Measurements from ENCODE around the gene SNAPC5. TPM values are rescaled to one million over a fixed set of nuclear protein-coding genes. Genes with fewer than 3 reads are reported as not detected.

The SNAPC5 gene
- total and polyA plus RNA-seq, 2 experiments from 2014 or later, result 21.2 to 43.2 TPM

GRCh38 chr15:66459818-66460615, 37.5 kb downstream of the SNAPC5 start:
- Histone ChIP-seq H3K27me3 (ENCODE audit: insufficient read depth) (no peaks in the 10 kb centered on the region), H3K9me2 (ENCODE audit: insufficient read depth) (no peaks in the 10 kb centered on the region), H4K20me1 (replicated peaks; ENCODE audit: insufficient read depth) (peaks cover 11% of the 10 kb centered on the region), H2AFZ (no peak overlapping the region), H3F3A (replicated peaks; ENCODE audit: low read depth) (no peaks in the 10 kb centered on the region), H3K4me3 (no peak overlapping the region), H3K4me2 (no peak overlapping the region), H3K4me1 (ENCODE audit: insufficient read depth) (peaks cover 27% of the 10 kb centered on the region), H3K79me2 (replicated peaks; ENCODE audit: insufficient read depth) (no peaks in the 10 kb centered on the region), H3K27ac (ENCODE audit: low read depth) (peak overlapping the region; percentile 39; the same call in 1 of the 2 replicates), H3K36me3 (ENCODE audit: insufficient read depth) (no peaks in the 10 kb centered on the region; the same call in 1 of the 2 replicates)
- Mint-ChIP-seq H3K9me3 (peaks cover 5% of the 10 kb centered on the region), H3K4me1 (peaks cover 51% of the 10 kb centered on the region), H3K27ac (no peak overlapping the region), H3K4me3 (no peak overlapping the region), H3K36me3 (ENCODE audit: low read depth) (peaks cover 18% of the 10 kb centered on the region), H3K27me3 (ENCODE audit: insufficient read depth, low read depth, poor library complexity) (no peaks in the 10 kb centered on the region)
- TF ChIP-seq EZH2phosphoT487 (IDR thresholded peaks at IDR 0.05; ENCODE audit: unreplicated experiment) (no peak), ZNF114 (CRISPR knock-in tag; IDR thresholded peaks at IDR 0.05) (no peak), EZH2 (IDR thresholded peaks at IDR 0.05; ENCODE audit: low read depth, unreplicated experiment) (no peak), NANOG (IDR thresholded peaks at IDR 0.05; ENCODE audit: borderline replicate concordance) (no peak), JUNB (IDR thresholded peaks at IDR 0.05; ENCODE audit: unreplicated experiment) (no peak), ETS1 (IDR thresholded peaks at IDR 0.05) (no peak), CREB1 (CRISPR knock-in tag; IDR thresholded peaks at IDR 0.05; ENCODE audit: low read depth) (no peak), ZNF331 (CRISPR knock-in tag; IDR thresholded peaks at IDR 0.05; ENCODE audit: low read depth) (no peak), POLR2AphosphoS5 (IDR thresholded peaks at IDR 0.05; ENCODE audit: low read depth) (no peak)
- TF ChIP-seq, protein P1, sequence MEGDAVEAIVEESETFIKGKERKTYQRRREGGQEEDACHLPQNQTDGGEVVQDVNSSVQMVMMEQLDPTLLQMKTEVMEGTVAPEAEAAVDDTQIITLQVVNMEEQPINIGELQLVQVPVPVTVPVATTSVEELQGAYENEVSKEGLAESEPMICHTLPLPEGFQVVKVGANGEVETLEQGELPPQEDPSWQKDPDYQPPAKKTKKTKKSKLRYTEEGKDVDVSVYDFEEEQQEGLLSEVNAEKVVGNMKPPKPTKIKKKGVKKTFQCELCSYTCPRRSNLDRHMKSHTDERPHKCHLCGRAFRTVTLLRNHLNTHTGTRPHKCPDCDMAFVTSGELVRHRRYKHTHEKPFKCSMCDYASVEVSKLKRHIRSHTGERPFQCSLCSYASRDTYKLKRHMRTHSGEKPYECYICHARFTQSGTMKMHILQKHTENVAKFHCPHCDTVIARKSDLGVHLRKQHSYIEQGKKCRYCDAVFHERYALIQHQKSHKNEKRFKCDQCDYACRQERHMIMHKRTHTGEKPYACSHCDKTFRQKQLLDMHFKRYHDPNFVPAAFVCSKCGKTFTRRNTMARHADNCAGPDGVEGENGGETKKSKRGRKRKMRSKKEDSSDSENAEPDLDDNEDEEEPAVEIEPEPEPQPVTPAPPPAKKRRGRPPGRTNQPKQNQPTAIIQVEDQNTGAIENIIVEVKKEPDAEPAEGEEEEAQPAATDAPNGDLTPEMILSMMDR (conservative IDR thresholded peaks at IDR 0.05; ENCODE audit: low read depth in 2 of 2), result no peak
- TF ChIP-seq, protein P2, sequence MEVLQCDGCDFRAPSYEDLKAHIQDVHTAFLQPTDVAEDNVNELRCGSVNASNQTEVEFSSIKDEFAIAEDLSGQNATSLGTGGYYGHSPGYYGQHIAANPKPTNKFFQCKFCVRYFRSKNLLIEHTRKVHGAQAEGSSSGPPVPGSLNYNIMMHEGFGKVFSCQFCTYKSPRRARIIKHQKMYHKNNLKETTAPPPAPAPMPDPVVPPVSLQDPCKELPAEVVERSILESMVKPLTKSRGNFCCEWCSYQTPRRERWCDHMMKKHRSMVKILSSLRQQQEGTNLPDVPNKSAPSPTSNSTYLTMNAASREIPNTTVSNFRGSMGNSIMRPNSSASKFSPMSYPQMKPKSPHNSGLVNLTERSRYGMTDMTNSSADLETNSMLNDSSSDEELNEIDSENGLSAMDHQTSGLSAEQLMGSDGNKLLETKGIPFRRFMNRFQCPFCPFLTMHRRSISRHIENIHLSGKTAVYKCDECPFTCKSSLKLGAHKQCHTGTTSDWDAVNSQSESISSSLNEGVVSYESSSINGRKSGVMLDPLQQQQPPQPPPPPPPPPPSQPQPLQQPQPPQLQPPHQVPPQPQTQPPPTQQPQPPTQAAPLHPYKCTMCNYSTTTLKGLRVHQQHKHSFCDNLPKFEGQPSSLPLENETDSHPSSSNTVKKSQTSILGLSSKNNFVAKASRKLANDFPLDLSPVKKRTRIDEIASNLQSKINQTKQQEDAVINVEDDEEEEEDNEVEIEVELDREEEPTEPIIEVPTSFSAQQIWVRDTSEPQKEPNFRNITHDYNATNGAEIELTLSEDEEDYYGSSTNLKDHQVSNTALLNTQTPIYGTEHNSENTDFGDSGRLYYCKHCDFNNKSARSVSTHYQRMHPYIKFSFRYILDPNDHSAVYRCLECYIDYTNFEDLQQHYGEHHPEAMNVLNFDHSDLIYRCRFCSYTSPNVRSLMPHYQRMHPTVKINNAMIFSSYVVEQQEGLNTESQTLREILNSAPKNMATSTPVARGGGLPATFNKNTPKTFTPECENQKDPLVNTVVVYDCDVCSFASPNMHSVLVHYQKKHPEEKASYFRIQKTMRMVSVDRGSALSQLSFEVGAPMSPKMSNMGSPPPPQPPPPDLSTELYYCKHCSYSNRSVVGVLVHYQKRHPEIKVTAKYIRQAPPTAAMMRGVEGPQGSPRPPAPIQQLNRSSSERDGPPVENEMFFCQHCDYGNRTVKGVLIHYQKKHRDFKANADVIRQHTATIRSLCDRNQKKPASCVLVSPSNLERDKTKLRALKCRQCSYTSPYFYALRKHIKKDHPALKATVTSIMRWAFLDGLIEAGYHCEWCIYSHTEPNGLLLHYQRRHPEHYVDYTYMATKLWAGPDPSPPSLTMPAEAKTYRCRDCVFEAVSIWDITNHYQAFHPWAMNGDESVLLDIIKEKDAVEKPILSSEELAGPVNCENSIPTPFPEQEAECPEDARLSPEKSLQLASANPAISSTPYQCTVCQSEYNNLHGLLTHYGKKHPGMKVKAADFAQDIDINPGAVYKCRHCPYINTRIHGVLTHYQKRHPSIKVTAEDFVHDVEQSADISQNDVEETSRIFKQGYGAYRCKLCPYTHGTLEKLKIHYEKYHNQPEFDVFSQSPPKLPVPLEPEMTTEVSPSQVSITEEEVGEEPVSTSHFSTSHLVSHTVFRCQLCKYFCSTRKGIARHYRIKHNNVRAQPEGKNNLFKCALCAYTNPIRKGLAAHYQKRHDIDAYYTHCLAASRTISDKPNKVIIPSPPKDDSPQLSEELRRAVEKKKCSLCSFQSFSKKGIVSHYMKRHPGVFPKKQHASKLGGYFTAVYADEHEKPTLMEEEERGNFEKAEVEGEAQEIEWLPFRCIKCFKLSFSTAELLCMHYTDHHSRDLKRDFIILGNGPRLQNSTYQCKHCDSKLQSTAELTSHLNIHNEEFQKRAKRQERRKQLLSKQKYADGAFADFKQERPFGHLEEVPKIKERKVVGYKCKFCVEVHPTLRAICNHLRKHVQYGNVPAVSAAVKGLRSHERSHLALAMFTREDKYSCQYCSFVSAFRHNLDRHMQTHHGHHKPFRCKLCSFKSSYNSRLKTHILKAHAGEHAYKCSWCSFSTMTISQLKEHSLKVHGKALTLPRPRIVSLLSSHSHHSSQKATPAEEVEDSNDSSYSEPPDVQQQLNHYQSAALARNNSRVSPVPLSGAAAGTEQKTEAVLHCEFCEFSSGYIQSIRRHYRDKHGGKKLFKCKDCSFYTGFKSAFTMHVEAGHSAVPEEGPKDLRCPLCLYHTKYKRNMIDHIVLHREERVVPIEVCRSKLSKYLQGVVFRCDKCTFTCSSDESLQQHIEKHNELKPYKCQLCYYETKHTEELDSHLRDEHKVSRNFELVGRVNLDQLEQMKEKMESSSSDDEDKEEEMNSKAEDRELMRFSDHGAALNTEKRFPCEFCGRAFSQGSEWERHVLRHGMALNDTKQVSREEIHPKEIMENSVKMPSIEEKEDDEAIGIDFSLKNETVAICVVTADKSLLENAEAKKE (CRISPR knock-in tag; IDR thresholded peaks at IDR 0.05), result no peak
- DNase-seq (ENCODE audit: low spot score), result no peak
- no peak for ATAC-seq
